Endodermal cell (in vitro differentiated cells): ENCODE results near the gene PLEKHO1. TPM values are rescaled to one million over a fixed set of nuclear protein-coding genes. Genes with fewer than 3 reads are reported as not detected.

Experiments used
- DNase-seq: peaks from one replicate; pipeline ENCODE4 v3.0.0-alpha.2; 2017
- H3K27ac ChIP-seq: 2 replicates; pipeline ENCODE4 v1.5.1; 2013; ENCODE audit warnings: mild to moderate bottlenecking, low read depth, low read length, moderate library complexity
- H3K27me3 ChIP-seq: 2 replicates; pipeline ENCODE4 v1.6.1; 2013; ENCODE audit warnings: mild to moderate bottlenecking, low read length, moderate library complexity; ENCODE audit not compliant: insufficient read depth, control insufficient read depth, poor library complexity, severe bottlenecking
- H3K36me3 ChIP-seq: 2 replicates; pipeline ENCODE4 v1.7.0; 2013; ENCODE audit warnings: mild to moderate bottlenecking, low read length, moderate library complexity; ENCODE audit not compliant: control insufficient read depth, insufficient read depth
- H3K4me1 ChIP-seq: one replicate; pipeline ENCODE4 v1.7.0; 2013; ENCODE audit warnings: low read length; ENCODE audit not compliant: control insufficient read depth, insufficient read depth
- H3K4me3 ChIP-seq: 2 replicates; pipeline ENCODE4 v1.5.1; 2013; ENCODE audit warnings: mild to moderate bottlenecking, low read length, moderate library complexity
- H3K9ac ChIP-seq: 2 replicates; pipeline ENCODE4 v1.6.1; 2013; ENCODE audit warnings: mild to moderate bottlenecking, low read length, moderate library complexity; ENCODE audit not compliant: poor library complexity, severe bottlenecking; ENCODE audit errors: extremely low read depth
- H3K9me3 ChIP-seq: 2 replicates; pipeline ENCODE4 v1.6.1; 2013; ENCODE audit warnings: mild to moderate bottlenecking, low read length, moderate library complexity; ENCODE audit not compliant: control insufficient read depth
- H3K27ac Mint-ChIP-seq: 2 replicates; pipeline ENCODE4 v1.8.0; 2020; ENCODE audit warnings: mixed read lengths
- H3K27me3 Mint-ChIP-seq: 2 replicates; pipeline ENCODE4 v1.8.0; 2021; ENCODE audit warnings: mild to moderate bottlenecking, mixed read lengths; ENCODE audit not compliant: insufficient read depth
- H3K36me3 Mint-ChIP-seq: 2 replicates; pipeline ENCODE4 v1.8.0; 2020; ENCODE audit warnings: low read depth, mixed read lengths
- H3K4me1 Mint-ChIP-seq: 2 replicates; pipeline ENCODE4 v1.8.0; 2020; ENCODE audit warnings: mixed read lengths
- H3K4me3 Mint-ChIP-seq: 2 replicates; pipeline ENCODE4 v1.8.0; 2020; ENCODE audit warnings: mild to moderate bottlenecking, moderate library complexity, mixed read lengths
- H3K9me3 Mint-ChIP-seq: 2 replicates; pipeline ENCODE4 v1.8.0; 2020; ENCODE audit warnings: mild to moderate bottlenecking, mixed read lengths
- CTCF ChIP-seq: fragments of 200-600 bp; sonication (generic); conservative IDR thresholded peaks from 2 replicates; pipeline ENCODE4 v1.5.0; 2021; ENCODE audit warnings: antibody characterized with exemption, mild to moderate bottlenecking
- WGBS, 2 experiments: methylation state at CpG; one replicate each; pipeline versions ENCODE4 v1.1.5 to v1.1.7; 2013; ENCODE audit warnings: missing lambda C conversion rate in 2 of 2, mixed read lengths in 1 of 2; ENCODE audit not compliant: insufficient coverage in 1 of 2, insufficient read length in 1 of 2; 5-methylcytosine and 5-hydroxymethylcytosine counted together
- total RNA-seq, 2 donors: library from RNA; stranded (reverse); fragmentation: NEBNext Ultra II Directional in 1 of 2; extraction: Animal tissue kit (Norgen Biotek cat#: 25700) in 1 of 2; gene quantifications; 2 replicates in 1 of 2; 3 replicates in 1 of 2; pipeline ENCODE4 v1.2.1, GENCODE V29; 2021

Gene PLEKHO1
- total RNA-seq, 2 donors from 2014 or later, result 42.9 to 46.0 TPM

GRCh38 chr1:150109586-150109985, 40.1 kb upstream of the PLEKHO1 start:
- Histone ChIP-seq H3K36me3 (peaks cover 16% of the 10 kb centered on the region), H3K9ac (no peak overlapping the region), H3K27me3 (no peaks in the 10 kb centered on the region), H3K27ac (no peak overlapping the region), H3K4me3 (no peak overlapping the region), H3K4me1 (no peaks in the 10 kb centered on the region), H3K9me3 (peaks cover 7% of the 10 kb centered on the region)
- TF ChIP-seq CTCF, result no peak
- no peaks in the 10 kb centered on the region for H3K4me1 Mint-ChIP-seq
- H3K9me3 Mint-ChIP-seq, result peaks cover 21% of the 10 kb centered on the region
- no peaks in the 10 kb centered on the region for H3K27me3 Mint-ChIP-seq
- H3K4me3 Mint-ChIP-seq, result no peak overlapping the region
- peaks cover 37% of the 10 kb centered on the region for H3K36me3 Mint-ChIP-seq
- 96 to 98% methylated on average over 3 of the region's 3 CpGs for WGBS, 2 experiments
- no peak for DNase-seq
- H3K27ac Mint-ChIP-seq, result no peak overlapping the region

- H3K9me3 Mint-ChIP-seq, result peaks cover 22% of the 10 kb centered on the region
- TF ChIP-seq CTCF, result no peak
- 92 to 100% methylated on average over 1 to 2 of the region's 2 CpGs for WGBS, 2 experiments
Observed at GRCh38 chr1:150110116-150110515, 39.6 kb upstream of the PLEKHO1 start.

GRCh38 chr1:150111670-150112069, 38.0 kb upstream of the PLEKHO1 start:
- H3K27me3 ChIP-seq, result no peaks in the 10 kb centered on the region
- no peaks in the 10 kb centered on the region for H3K27me3 Mint-ChIP-seq
- peaks cover 20% of the 10 kb centered on the region for H3K36me3 ChIP-seq
- H3K27ac Mint-ChIP-seq, result no peak overlapping the region
- H3K9me3 Mint-ChIP-seq, result peaks cover 25% of the 10 kb centered on the region
- no peak overlapping the region for H3K4me3 Mint-ChIP-seq
- no peak for TF ChIP-seq CTCF
- no peak for DNase-seq
- no peaks in the 10 kb centered on the region for H3K4me1 ChIP-seq
- H3K36me3 Mint-ChIP-seq, result peaks cover 41% of the 10 kb centered on the region
- no peak overlapping the region for H3K4me3 ChIP-seq
- H3K9me3 ChIP-seq, result peaks cover 20% of the 10 kb centered on the region
- H3K27ac ChIP-seq, result no peak overlapping the region
- no peak overlapping the region for H3K9ac ChIP-seq
- H3K4me1 Mint-ChIP-seq, result no peaks in the 10 kb centered on the region
- 84 to 90% methylated on average over 2 to 4 of the region's 5 CpGs for WGBS, 2 experiments

More at GRCh38 chr1:150110116-150110515, 39.6 kb upstream of the PLEKHO1 start:
- peaks cover 36% of the 10 kb centered on the region for H3K36me3 Mint-ChIP-seq
- no peak overlapping the region for H3K9ac ChIP-seq
- H3K36me3 ChIP-seq, result peaks cover 17% of the 10 kb centered on the region
- H3K4me1 Mint-ChIP-seq, result no peaks in the 10 kb centered on the region
- H3K27me3 ChIP-seq, result no peaks in the 10 kb centered on the region
- H3K4me1 ChIP-seq, result no peaks in the 10 kb centered on the region
- H3K4me3 ChIP-seq, result no peak overlapping the region
- no peak for DNase-seq
- no peak overlapping the region for H3K4me3 Mint-ChIP-seq
- no peak overlapping the region for H3K27ac ChIP-seq
- peaks cover 12% of the 10 kb centered on the region for H3K9me3 ChIP-seq
- no peak overlapping the region for H3K27ac Mint-ChIP-seq
- H3K27me3 Mint-ChIP-seq, result no peaks in the 10 kb centered on the region
